H1 (cell line): ENCODE data around the gene DCTN2. TPM values are rescaled to one million over a fixed set of nuclear protein-coding genes. Genes with fewer than 3 reads are reported as not detected.

Experiments
- CTCF ChIA-PET: fragments of 300-600 bp; sonication (Branson Sonifier 250); formaldehyde crosslinking; loops from one replicate; lab custom pipeline; 2021; ENCODE audit not compliant: partially characterized antibody; lab: Charles Lee
- POLR2A ChIA-PET: fragments of 300-600 bp; sonication (Branson Sonifier 250); formaldehyde crosslinking; loops from one replicate; lab custom pipeline; 2021; ENCODE audit warnings: inconsistent platforms; ENCODE audit not compliant: partially characterized antibody; lab: Charles Lee
- DNase-seq, 2 experiments: peaks; one replicate each; pipeline versions ENCODE4 v3.0.0 to v3.0.0-alpha.2; 2010 to 2022; ENCODE audit warnings: low spot score in 2 of 2, low read depth in 1 of 2, mixed read lengths in 1 of 2
- FAIRE-seq: peaks from 2 replicates; lab custom pipeline; 2011; peaks lifted over from hg19 to GRCh38; lab: Jason Lieb, UNC
- H2AFZ ChIP-seq: 2 replicates; pipeline ENCODE4 v1.8.1; 2012; ENCODE audit warnings: low read length, inconsistent platforms
- H2AK5ac ChIP-seq: 2 replicates; pipeline ENCODE4 v1.6.1; 2013; ENCODE audit warnings: low read depth, low read length
- H2BK120ac ChIP-seq: replicated peaks from 2 replicates; pipeline ENCODE3; 2013; ENCODE audit warnings: low read depth, low read length, inconsistent platforms
- H2BK12ac ChIP-seq: 2 replicates; pipeline ENCODE4 v1.6.1; 2013; ENCODE audit warnings: low read depth, low read length
- H2BK15ac ChIP-seq: 2 replicates; pipeline ENCODE4 v1.6.1; 2013; ENCODE audit warnings: low read length
- H2BK20ac ChIP-seq: 2 replicates; pipeline ENCODE4 v1.6.1; 2013; ENCODE audit warnings: low read length
- H2BK5ac ChIP-seq: 2 replicates; pipeline ENCODE4 v1.6.1; 2013; ENCODE audit warnings: low read depth, low read length
- H3K14ac ChIP-seq: 2 replicates; pipeline ENCODE4 v1.6.1; 2013; ENCODE audit warnings: inconsistent platforms; ENCODE audit not compliant: insufficient read length
- H3K18ac ChIP-seq: 2 replicates; pipeline ENCODE4 v1.6.1; 2013; ENCODE audit warnings: low read length; ENCODE audit errors: extremely low read depth
- H3K23ac ChIP-seq: 2 replicates; pipeline ENCODE4 v1.6.1; 2013; ENCODE audit warnings: inconsistent platforms; ENCODE audit not compliant: insufficient read length
- H3K23me2 ChIP-seq: 2 replicates; pipeline ENCODE4 v1.6.1; 2013; ENCODE audit warnings: low read depth, low read length
- H3K27ac ChIP-seq: 2 replicates; pipeline ENCODE4 v1.6.1; 2011; ENCODE audit warnings: low read depth, low read length, inconsistent platforms
- H3K27me3 ChIP-seq, 4 experiments: replicated peaks in 1 of 4; 1 replicate in 1 of 4; 2 replicates in 3 of 4; pipeline versions ENCODE4 v1.6.1 to v1.8.1; 2011 to 2013; ENCODE audit warnings: low read length in 3 of 4, mild to moderate bottlenecking in 3 of 4, inconsistent platforms in 2 of 4, mixed read lengths in 2 of 4, moderate library complexity in 1 of 4; ENCODE audit not compliant: control insufficient read depth in 3 of 4, insufficient read depth in 3 of 4; ENCODE audit errors: extremely low read depth in 1 of 4
- H3K36me3 ChIP-seq, 4 experiments: 2 replicates each; pipeline versions ENCODE4 v1.6.1 to v1.8.1; 2011 to 2013; ENCODE audit warnings: mild to moderate bottlenecking in 4 of 4, low read length in 3 of 4, moderate library complexity in 2 of 4, control low read depth in 1 of 4, inconsistent platforms in 1 of 4; ENCODE audit not compliant: insufficient read depth in 4 of 4, control insufficient read depth in 2 of 4
- H3K4ac ChIP-seq: replicated peaks from 2 replicates; pipeline ENCODE3; 2013; ENCODE audit warnings: low read length, low read depth, mixed read lengths, inconsistent platforms; ENCODE audit not compliant: insufficient read length
- H3K4me1 ChIP-seq, 4 experiments: replicated peaks in 1 of 4; 1 replicate in 1 of 4; 2 replicates in 3 of 4; pipeline versions ENCODE4 v1.6.1 to v1.8.1; 2011 to 2013; ENCODE audit warnings: low read length in 3 of 4, inconsistent platforms in 2 of 4, mixed read lengths in 1 of 4; ENCODE audit not compliant: insufficient read depth in 4 of 4, control insufficient read depth in 3 of 4
- H3K4me2 ChIP-seq, 2 experiments: 2 replicates each; pipeline versions ENCODE4 v1.6.1 to v1.8.1; 2011 to 2013; ENCODE audit warnings: low read depth in 2 of 2, low read length in 2 of 2, control low read depth in 1 of 2, inconsistent platforms in 1 of 2, mild to moderate bottlenecking in 1 of 2; ENCODE audit not compliant: insufficient read depth in 1 of 2
- H3K4me3 ChIP-seq, 4 experiments: fragments of 200-600, 300-600 bp in 1 of 4; sonication (generic), shearing (Covaris generic), sonication (Bioruptor Twin) in 1 of 4; 2 replicates each; pipeline versions ENCODE4 v1.5.1 to v1.8.1; 2011 to 2016; ENCODE audit warnings: low read length in 4 of 4, low read depth in 3 of 4, control low read depth in 2 of 4, inconsistent platforms in 2 of 4, mild to moderate bottlenecking in 2 of 4, mixed read lengths in 1 of 4, moderate library complexity in 1 of 4; ENCODE audit not compliant: insufficient read depth in 2 of 4; ENCODE audit errors: extremely low read depth in 1 of 4
- H3K56ac ChIP-seq: replicated peaks from 2 replicates; pipeline ENCODE3; 2013; ENCODE audit warnings: low read depth, mild to moderate bottlenecking, mixed read lengths, low read length, inconsistent platforms; ENCODE audit not compliant: insufficient read length
- H3K79me1 ChIP-seq: 2 replicates; pipeline ENCODE4 v1.6.1; 2013; ENCODE audit warnings: low read depth, low read length, control low read depth
- H3K79me2 ChIP-seq, 2 experiments: 2 replicates each; pipeline versions ENCODE4 v1.6.1 to v1.8.1; 2012 to 2013; ENCODE audit warnings: low read length in 2 of 2, mild to moderate bottlenecking in 2 of 2, inconsistent platforms in 1 of 2; ENCODE audit not compliant: insufficient read depth in 2 of 2, control insufficient read depth in 1 of 2
- H3K9ac ChIP-seq, 4 experiments: replicated peaks in 1 of 4; 1 replicate in 1 of 4; 2 replicates in 3 of 4; pipeline versions ENCODE4 v1.6.1 to v1.8.1; 2011 to 2013; ENCODE audit warnings: low read depth in 3 of 4, low read length in 3 of 4, control low read depth in 2 of 4, mild to moderate bottlenecking in 2 of 4, moderate library complexity in 2 of 4, inconsistent platforms in 1 of 4; ENCODE audit errors: extremely low read depth in 1 of 4
- H3K9me3 ChIP-seq, 2 experiments: 2 replicates each; pipeline versions ENCODE4 v1.6.1 to v1.8.1; 2012 to 2013; ENCODE audit warnings: mild to moderate bottlenecking in 2 of 2, moderate library complexity in 2 of 2, control low read depth in 1 of 2, inconsistent platforms in 1 of 2, low read depth in 1 of 2, low read length in 1 of 2, mixed read lengths in 1 of 2; ENCODE audit not compliant: insufficient read depth in 2 of 2
- H4K20me1 ChIP-seq, 2 experiments: replicated peaks in 1 of 2; 2 replicates each; pipeline versions ENCODE3 to v1.8.1; 2011 to 2013; ENCODE audit warnings: inconsistent platforms in 2 of 2, low read length in 2 of 2, mild to moderate bottlenecking in 1 of 2; ENCODE audit not compliant: insufficient read depth in 2 of 2, control insufficient read depth in 1 of 2
- H4K5ac ChIP-seq: 2 replicates; pipeline ENCODE4 v1.6.1; 2013; ENCODE audit warnings: low read length, low read depth, mixed read lengths, inconsistent platforms; ENCODE audit not compliant: insufficient read length
- H4K8ac ChIP-seq: 2 replicates; pipeline ENCODE4 v1.8.0; 2013; ENCODE audit warnings: mild to moderate bottlenecking, moderate library complexity, low read length, inconsistent platforms; ENCODE audit not compliant: insufficient read depth; ENCODE audit errors: extremely low read depth
- H4K91ac ChIP-seq: replicated peaks from 2 replicates; pipeline ENCODE3; 2013; ENCODE audit warnings: low read length, mixed read lengths, inconsistent platforms; ENCODE audit not compliant: insufficient read length
- ATF2 ChIP-seq: IDR thresholded peaks from 2 replicates; pipeline ENCODE4 v1.6.1; 2012; ENCODE audit warnings: low read length, inconsistent platforms
- CBX5 ChIP-seq: fragments of 300-800, 300-1000 bp; sonication (generic); IDR thresholded peaks from 2 replicates; pipeline ENCODE4 v1.7.1; 2016; ENCODE audit warnings: antibody characterized with exemption, low read length, low read depth
- E2F6 ChIP-seq: IDR thresholded peaks from 2 replicates; pipeline ENCODE4 v1.6.1; 2012; ENCODE audit warnings: inconsistent platforms
- JUN ChIP-seq: IDR thresholded peaks from 2 replicates; pipeline ENCODE4 v1.6.1; 2011; ENCODE audit warnings: low read depth, mild to moderate bottlenecking, improper control_type of control experiment, low read length
- POLR2AphosphoS5 ChIP-seq: IDR thresholded peaks from 2 replicates; pipeline ENCODE4 v1.6.1; 2011; ENCODE audit warnings: low read depth, low read length
- POU5F1 ChIP-seq: IDR thresholded peaks from 2 replicates; pipeline ENCODE4 v1.6.1; 2011; ENCODE audit warnings: low read depth, mild to moderate bottlenecking, low read length, moderate library complexity
- RXRA ChIP-seq: IDR thresholded peaks from 2 replicates; pipeline ENCODE4 v1.6.1; 2011; ENCODE audit warnings: low read depth, mild to moderate bottlenecking, low read length, moderate library complexity; ENCODE audit not compliant: insufficient read depth
- WGBS, 2 experiments: shearing (Covaris generic) in 1 of 2; methylation state at CpG; one replicate each; pipeline versions ENCODE4 v1.1.6 to v1.1.7; 2013 to 2015; ENCODE audit warnings: low lambda C conversion rate in 2 of 2, mixed read lengths in 2 of 2, inconsistent platforms in 1 of 2, low coverage in 1 of 2, missing lambda C conversion rate in 1 of 2; ENCODE audit not compliant: insufficient replicate concordance in 2 of 2, insufficient coverage in 1 of 2, insufficient read length in 1 of 2; ENCODE audit errors: extremely low coverage in 1 of 2, missing lambda C conversion rate in 1 of 2; 5-methylcytosine and 5-hydroxymethylcytosine counted together
- polyA plus RNA-seq, 7 experiments: library from polyadenylated mRNA; depleted of rRNA in 3 of 7; stranded (reverse) in 5 of 7; unstranded in 2 of 7; fragments of >200 nt in 5 of 7; fragments of 200-250 nt in 2 of 7; gene quantifications; 1 replicate in 5 of 7; 2 replicates in 1 of 7; 4 replicates in 1 of 7; pipeline versions ENCODE4 v1.2.1 to v1.2.3, GENCODE V29; 2011 to 2013; ENCODE audit warnings: missing spikeins in 2 of 7, mixed read lengths in 2 of 7
- total RNA-seq: library from RNA; stranded (reverse); fragmentation: NEBNext Ultra II Directional; extraction: Animal tissue kit (Norgen Biotek cat#: 25700); gene quantifications from 2 replicates; pipeline ENCODE4 v1.2.1, GENCODE V29; 2021

DCTN2 gene
- total and polyA plus RNA-seq, 2 of the 8 experiments (the other 6 are each of a cell fraction or from before 2014, with no cell fraction given): 90.3 to 91.9 TPM

DNA sequence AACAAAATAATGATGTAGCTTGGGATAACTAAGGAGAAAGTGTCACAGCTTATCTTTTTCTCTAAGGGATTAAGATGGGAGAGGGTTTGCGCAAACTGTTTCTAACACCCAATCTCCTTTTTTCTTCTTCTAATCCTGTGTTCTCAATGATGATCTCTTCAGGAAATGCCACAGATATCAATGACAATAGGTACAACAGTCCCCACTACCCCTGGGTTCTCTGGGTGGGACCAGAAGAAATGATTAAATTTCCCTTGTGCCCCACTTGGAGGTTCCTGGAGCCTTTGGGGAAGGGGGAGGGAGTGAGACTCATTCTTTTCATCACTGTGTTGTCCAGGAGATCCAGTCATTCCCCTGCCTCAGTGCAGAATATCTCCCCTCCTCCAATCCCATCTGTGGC is 35.4 kb upstream of the DCTN2 start:
- H2BK15ac ChIP-seq: no peak overlapping the region
- H3K56ac ChIP-seq: peak overlapping the region; percentile 17
- H4K5ac ChIP-seq: no peak overlapping the region
- no peak overlapping the region for H3K4me2 ChIP-seq
- H2BK5ac ChIP-seq: no peak overlapping the region
- POLR2A ChIA-PET: no interaction called here
- no peaks in the 10 kb centered on the region for H3K27me3 ChIP-seq
- no peak overlapping the region for H2AFZ ChIP-seq
- H3K36me3 ChIP-seq: peaks cover 10 to 45% (median 22%) of the 10 kb centered on the region in 4 experiments
- no peaks in the 10 kb centered on the region for H3K4me1 ChIP-seq
- no peak overlapping the region for H3K4me3 ChIP-seq
- H3K9ac ChIP-seq: no peak overlapping the region
- no peak overlapping the region for H3K4ac ChIP-seq
- H2BK20ac ChIP-seq: no peak overlapping the region
- H4K20me1 ChIP-seq: peaks cover 4 to 5% of the 10 kb centered on the region in 2 experiments
- no peak overlapping the region for H2BK120ac ChIP-seq
- no peak overlapping the region for H3K23ac ChIP-seq
- no peaks in the 10 kb centered on the region for H3K79me2 ChIP-seq
- TF ChIP-seq JUN (no peak), CBX5 (no peak), POU5F1 (no peak), ATF2 (no peak), E2F6 (no peak), POLR2AphosphoS5 (no peak), RXRA (no peak)
- CTCF ChIA-PET: interaction anchor here (0.6 to 7.8 kb wide), 29 partner anchors 7 to 240 kb away, joined by 3 to 201 read pairs (median 9); partner anchors contain the start of genes ARHGEF25, B4GALNT1 and OS9
- no peak overlapping the region for H3K14ac ChIP-seq
- no peaks in the 10 kb centered on the region for H3K23me2 ChIP-seq
- WGBS, 2 experiments: 100% methylated on average over 1 of the region's 1 CpG; no CpG with 5 or more reads in 1 of the 2 experiments
- FAIRE-seq (no peak), DNase-seq (no peak)
- H3K9me3 ChIP-seq: no peaks in the 10 kb centered on the region
- H4K8ac ChIP-seq: no peak overlapping the region
- H3K18ac ChIP-seq: no peak overlapping the region
- no peak overlapping the region for H3K27ac ChIP-seq
- no peak overlapping the region for H2BK12ac ChIP-seq
- H2AK5ac ChIP-seq: no peak overlapping the region
- H4K91ac ChIP-seq: no peak overlapping the region
- no peaks in the 10 kb centered on the region for H3K79me1 ChIP-seq
